Duodenal mucosa (tissue), 2 donors: ENCODE results near the gene ST8SIA6.
"Not testable (repeated sequence)": the region's sequence is repeated elsewhere in the genome, so short reads cannot be mapped to it uniquely, and the experiment has no call there.

ENCODE experiments used
- H3K27ac ChIP-seq: one replicate; pipeline ENCODE4 v1.7.0; 2013; ENCODE audit warnings: low read depth, low read length
- H3K27me3 ChIP-seq, 2 donors: one replicate each; pipeline ENCODE4 v1.7.0; 2013; ENCODE audit warnings: low read length in 2 of 2, control low read depth in 1 of 2; ENCODE audit not compliant: insufficient read depth in 2 of 2, control insufficient read depth in 1 of 2
- H3K36me3 ChIP-seq, 2 donors: one replicate each; pipeline ENCODE4 v1.7.0; 2013; ENCODE audit warnings: low read length in 2 of 2, control low read depth in 1 of 2; ENCODE audit not compliant: insufficient read depth in 2 of 2, control insufficient read depth in 1 of 2
- H3K4me1 ChIP-seq, 2 donors: one replicate each; pipeline ENCODE4 v1.7.0; 2013; ENCODE audit warnings: low read length in 2 of 2, control low read depth in 1 of 2; ENCODE audit not compliant: insufficient read depth in 2 of 2, control insufficient read depth in 1 of 2
- H3K4me3 ChIP-seq, 2 donors: one replicate each; pipeline ENCODE4 v1.7.0; 2013; ENCODE audit warnings: low read length in 2 of 2, low read depth in 1 of 2
- H3K9ac ChIP-seq, 2 donors: one replicate each; pipeline ENCODE4 v1.7.0; 2013; ENCODE audit warnings: low read length in 2 of 2, low read depth in 1 of 2
- H3K9me3 ChIP-seq, 2 donors: one replicate each; pipeline ENCODE4 v1.7.0; 2013; ENCODE audit warnings: low read length in 2 of 2, control low read depth in 1 of 2; ENCODE audit not compliant: control insufficient read depth in 1 of 2

The ST8SIA6 gene

GRCh38 chr10:17321957-17322356, 132.4 kb downstream of the ST8SIA6 start:
- not testable (repeated sequence) for H3K9me3 ChIP-seq, H3K4me1 ChIP-seq, H3K4me3 ChIP-seq, H3K9ac ChIP-seq, H3K36me3 ChIP-seq, H3K27me3 ChIP-seq, H3K27ac ChIP-seq

GRCh38 chr10:17316488-17317170, 137.8 kb downstream of the ST8SIA6 start:
- Histone ChIP-seq H3K9me3 (no peaks in the 10 kb centered on the region), H3K4me3 (no peak overlapping the region), H3K27me3 (no peaks in the 10 kb centered on the region), H3K9ac (no peak overlapping the region), H3K4me1 (no peaks in the 10 kb centered on the region), H3K27ac (no peak overlapping the region), H3K36me3 (no peaks in the 10 kb centered on the region)

GRCh38 chr10:17309435-17309834, 145.0 kb downstream of the ST8SIA6 start:
- H3K4me3 ChIP-seq = no peak overlapping the region
- no peak overlapping the region for H3K9ac ChIP-seq
- H3K9me3 ChIP-seq = no peaks in the 10 kb centered on the region
- no peak overlapping the region for H3K27ac ChIP-seq
- H3K4me1 ChIP-seq = no peaks in the 10 kb centered on the region
- no peaks in the 10 kb centered on the region for H3K36me3 ChIP-seq
- H3K27me3 ChIP-seq = peaks cover 0 to 4% of the 10 kb centered on the region in 2 donors

GRCh38 chr10:17307123-17307522, 147.3 kb downstream of the ST8SIA6 start:
- no peak overlapping the region for H3K4me3 ChIP-seq
- H3K9me3 ChIP-seq = no peaks in the 10 kb centered on the region
- no peaks in the 10 kb centered on the region for H3K36me3 ChIP-seq
- H3K4me1 ChIP-seq = no peaks in the 10 kb centered on the region
- H3K27ac ChIP-seq = no peak overlapping the region
- no peak overlapping the region for H3K9ac ChIP-seq
- peaks cover 0 to 4% of the 10 kb centered on the region in 2 donors for H3K27me3 ChIP-seq

GRCh38 chr10:17292375-17292774, 162.0 kb downstream of the ST8SIA6 start:
- Histone ChIP-seq H3K4me3 (no peak overlapping the region), H3K4me1 (no peaks in the 10 kb centered on the region), H3K27ac (no peak overlapping the region), H3K27me3 (no peaks in the 10 kb centered on the region), H3K9ac (no peak overlapping the region), H3K9me3 (no peaks in the 10 kb centered on the region), H3K36me3 (no peaks in the 10 kb centered on the region)

- H3K4me3 ChIP-seq = no peak overlapping the region
- H3K4me1 ChIP-seq = no peaks in the 10 kb centered on the region
- H3K9ac ChIP-seq = no peak overlapping the region
Observed at GRCh38 chr10:17290226-17290625, 164.2 kb downstream of the ST8SIA6 start.

GRCh38 chr10:17289763-17290162, 164.6 kb downstream of the ST8SIA6 start:
- Histone ChIP-seq H3K9ac (no peak overlapping the region), H3K4me1 (no peaks in the 10 kb centered on the region), H3K4me3 (no peak overlapping the region)

More at GRCh38 chr10:17290226-17290625, 164.2 kb downstream of the ST8SIA6 start:
- Histone ChIP-seq H3K27me3 (no peaks in the 10 kb centered on the region), H3K9me3 (no peaks in the 10 kb centered on the region), H3K36me3 (no peaks in the 10 kb centered on the region), H3K27ac (no peak overlapping the region)

GRCh38 chr10:17286562-17287550, 167.5 kb downstream of the ST8SIA6 start:
- no peaks in the 10 kb centered on the region for H3K27me3 ChIP-seq
- H3K9me3 ChIP-seq = peaks cover 0 to 2% of the 10 kb centered on the region in 2 donors
- H3K9ac ChIP-seq = no peak overlapping the region
- no peak overlapping the region for H3K4me3 ChIP-seq
- H3K27ac ChIP-seq = no peak overlapping the region
- H3K4me1 ChIP-seq = no peaks in the 10 kb centered on the region
- H3K36me3 ChIP-seq = no peaks in the 10 kb centered on the region

More at GRCh38 chr10:17289763-17290162, 164.6 kb downstream of the ST8SIA6 start:
- H3K9me3 ChIP-seq = no peaks in the 10 kb centered on the region
- no peaks in the 10 kb centered on the region for H3K27me3 ChIP-seq
- H3K36me3 ChIP-seq = no peaks in the 10 kb centered on the region
- H3K27ac ChIP-seq = no peak overlapping the region

- Histone ChIP-seq H3K4me1 (no peaks in the 10 kb centered on the region), H3K9ac (no peak overlapping the region), H3K36me3 (no peaks in the 10 kb centered on the region), H3K9me3 (peaks cover 0 to 4% of the 10 kb centered on the region in 2 donors), H3K27ac (no peak overlapping the region), H3K4me3 (no peak overlapping the region), H3K27me3 (no peaks in the 10 kb centered on the region)
Observed at GRCh38 chr10:17282311-17282710, 172.1 kb downstream of the ST8SIA6 start.

- Histone ChIP-seq H3K4me3 (no peak overlapping the region), H3K9ac (no peak overlapping the region), H3K9me3 (peaks cover 0 to 4% of the 10 kb centered on the region in 2 donors), H3K27me3 (no peaks in the 10 kb centered on the region), H3K36me3 (no peaks in the 10 kb centered on the region), H3K4me1 (no peaks in the 10 kb centered on the region), H3K27ac (no peak overlapping the region)
Observed at GRCh38 chr10:17278607-17279240, 175.7 kb downstream of the ST8SIA6 start.
